Embryonic facial prominence (tissue), 1 donor: Measurements from ENCODE around the gene PIP5K1B.

ENCODE experiments used
- DNase-seq: peaks from one replicate; pipeline ENCODE4 v3.0.0-alpha.2; 2016; ENCODE audit errors: extremely low spot score

The PIP5K1B gene

DNA sequence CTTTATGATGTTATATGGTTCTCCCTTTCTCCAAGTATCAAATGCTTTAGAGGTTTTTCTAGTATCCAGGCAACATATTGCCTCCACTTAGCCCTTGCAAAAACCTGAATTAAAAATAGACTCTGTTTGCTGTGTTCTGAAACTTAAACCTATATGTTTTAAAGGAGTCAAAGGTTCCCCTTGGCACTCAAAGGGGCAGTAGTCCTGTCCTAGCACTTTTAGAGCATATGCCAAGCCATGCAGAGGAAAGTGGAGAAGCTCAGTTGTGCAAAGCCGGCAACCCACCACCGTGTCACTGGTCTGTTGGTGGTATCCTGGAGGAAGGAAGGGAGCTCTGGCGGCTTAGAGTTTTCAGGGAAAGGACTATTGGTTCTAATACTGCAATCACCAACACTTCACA lies 154.3 kb downstream of the PIP5K1B start:
- no peak for DNase-seq

DNA sequence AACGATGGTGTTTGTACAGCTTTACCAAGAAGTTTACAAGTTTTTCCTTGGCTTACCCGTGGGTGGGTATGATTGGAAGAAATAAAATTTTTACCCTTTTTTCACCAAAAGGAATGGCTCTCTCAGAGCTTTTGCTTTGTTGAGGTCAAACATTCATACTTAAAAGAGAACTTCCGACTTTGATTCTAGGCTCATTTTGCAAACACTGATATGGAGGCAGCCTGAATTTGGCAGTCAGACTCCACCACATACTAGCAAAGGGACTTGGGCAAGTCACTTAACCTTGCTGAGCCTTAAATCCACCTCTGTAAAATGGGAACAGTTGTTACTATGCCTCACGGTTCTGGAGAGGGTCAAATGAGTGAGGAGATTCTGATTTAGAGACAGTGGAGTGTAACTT lies 155.4 kb downstream of the PIP5K1B start:
- no peak for DNase-seq

DNA sequence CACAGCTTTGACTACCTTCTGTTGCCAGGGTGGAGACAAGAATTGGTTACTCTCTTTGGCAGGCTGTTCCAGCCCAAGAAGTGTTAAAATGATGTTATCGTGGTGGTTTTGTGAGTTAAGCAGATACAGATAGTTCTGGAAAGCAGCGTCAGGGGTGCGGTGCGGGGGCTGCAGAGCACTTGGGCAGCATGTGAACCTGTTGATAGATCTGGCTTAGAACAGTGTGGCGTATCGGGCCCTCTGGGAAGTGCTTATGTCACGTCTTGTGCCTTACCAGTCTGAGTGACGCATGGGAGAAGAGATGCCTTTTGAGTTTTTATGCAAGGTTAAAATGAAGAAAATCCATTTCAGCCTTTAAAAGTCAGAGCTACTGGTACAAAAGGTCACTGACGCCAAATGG lies 156.4 kb downstream of the PIP5K1B start:
- DNase-seq = no peak

DNA sequence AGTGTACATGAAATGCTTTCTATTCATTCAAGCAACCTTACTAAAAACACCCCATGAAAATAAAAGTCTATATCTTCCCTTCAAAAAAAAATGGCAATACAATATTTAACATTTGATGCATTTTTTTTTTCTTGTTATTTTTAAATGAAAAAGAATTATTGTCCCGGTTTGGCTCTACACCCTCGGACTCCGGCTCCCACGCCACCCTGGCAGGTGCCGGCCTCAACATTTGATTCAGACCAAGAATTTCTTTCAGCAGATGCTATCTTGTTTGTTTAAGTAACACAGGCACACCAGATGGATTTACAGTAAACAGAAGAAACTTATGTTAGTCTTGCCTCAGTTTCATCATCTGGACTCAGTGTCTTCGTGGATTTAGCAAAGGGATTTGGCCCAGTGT lies 162.0 kb downstream of the PIP5K1B start:
- DNase-seq = no peak

DNA sequence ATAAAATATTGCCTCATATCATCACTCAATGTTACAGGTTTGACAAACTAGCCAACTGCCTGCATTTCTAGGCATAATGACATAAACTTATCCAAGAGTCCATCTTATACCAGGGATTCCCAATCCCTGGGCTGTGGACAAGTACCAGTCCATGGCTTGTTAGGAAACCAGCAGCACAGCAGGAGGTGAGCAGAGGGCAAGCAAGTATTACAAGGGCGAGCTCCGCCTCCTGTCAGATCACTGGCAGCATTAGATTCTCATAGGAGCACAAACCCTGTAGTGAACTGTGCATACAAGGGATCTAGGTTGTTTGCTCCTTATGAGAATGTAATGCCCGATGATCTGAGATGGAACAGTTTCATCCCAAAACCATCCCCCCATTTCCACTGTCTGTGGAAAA lies 164.0 kb downstream of the PIP5K1B start:
- no peak for DNase-seq

DNA sequence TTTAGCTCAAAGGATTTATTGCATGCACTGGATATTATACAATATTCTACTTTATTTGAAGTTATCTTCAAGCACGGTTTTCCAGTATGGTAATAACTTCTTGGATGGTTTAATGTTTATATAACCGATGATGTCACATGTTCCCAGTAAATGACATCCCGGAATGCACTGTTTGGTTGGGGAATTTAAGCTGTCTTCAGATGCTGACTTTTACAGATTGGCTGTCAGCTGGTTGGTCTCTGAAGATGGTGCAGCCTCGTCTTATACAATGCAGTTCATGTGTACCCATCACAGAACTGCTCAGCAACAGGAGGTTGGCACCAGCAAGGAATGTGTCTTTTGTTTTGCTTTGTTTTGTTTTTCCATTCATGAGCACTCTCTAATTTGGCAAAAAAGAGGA lies 165.0 kb downstream of the PIP5K1B start:
- no peak for DNase-seq

DNA sequence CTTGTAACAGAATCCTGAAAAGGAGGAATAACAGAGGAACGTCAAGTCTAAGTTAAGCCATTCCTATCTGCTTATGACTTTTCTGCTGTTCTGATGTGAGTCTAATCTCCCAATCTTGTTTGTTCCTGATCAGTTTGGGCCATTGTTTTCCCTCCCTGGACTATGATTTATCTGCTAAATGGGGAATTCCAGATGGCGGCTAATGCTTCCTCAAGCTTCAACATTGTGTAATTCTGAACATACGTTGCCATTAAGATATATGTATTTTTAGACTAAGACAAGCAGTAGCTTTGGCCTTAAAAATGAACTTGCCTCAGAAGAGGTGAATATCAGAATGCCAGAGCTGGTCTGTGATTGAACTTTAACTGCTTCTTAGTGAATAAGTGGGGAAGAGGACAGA lies 166.2 kb downstream of the PIP5K1B start:
- no peak for DNase-seq

DNA sequence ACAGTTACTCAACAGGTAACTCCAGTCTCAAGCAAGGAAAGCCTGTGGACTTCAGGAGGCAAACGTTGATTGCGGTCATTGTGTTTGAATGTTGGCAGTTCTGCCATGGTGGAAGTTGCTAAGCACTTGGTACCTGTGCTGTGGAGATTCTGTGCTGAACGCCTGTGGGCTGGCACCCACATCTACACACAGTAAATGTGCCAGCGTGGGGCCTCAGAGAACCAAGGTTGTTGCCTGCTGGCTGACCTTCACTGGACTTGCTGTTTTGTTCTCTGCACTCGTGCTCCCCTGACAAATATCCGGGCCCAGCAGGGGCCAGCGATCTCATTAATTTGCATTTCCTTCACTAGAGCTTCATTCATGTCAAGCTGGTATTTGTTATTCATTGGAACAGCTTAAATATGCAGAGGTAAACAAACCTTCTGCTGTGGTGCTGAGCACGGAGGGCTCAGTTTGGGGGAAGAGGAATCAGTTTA lies 167.0 kb downstream of the PIP5K1B start:
- DNase-seq = no peak

DNA sequence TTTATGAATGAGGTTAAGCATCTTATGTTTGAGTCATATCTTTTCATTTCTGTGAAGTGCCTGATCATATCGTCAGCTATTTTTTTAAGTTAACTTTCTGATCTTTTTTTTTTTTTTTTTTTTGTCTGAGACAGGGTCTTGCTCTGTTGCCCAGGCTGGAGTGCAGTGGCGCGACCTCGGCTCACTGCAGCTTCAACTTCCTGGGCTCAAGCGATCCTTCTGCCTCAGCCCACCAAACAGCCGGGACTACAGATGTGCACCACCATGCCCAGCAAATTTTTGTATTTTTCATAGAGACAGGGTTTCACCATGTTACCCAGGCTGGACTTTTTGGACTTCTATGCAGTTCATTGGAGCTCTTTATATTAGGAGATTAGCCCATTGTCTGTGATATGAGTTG lies 168.1 kb downstream of the PIP5K1B start:
- no peak for DNase-seq

DNA sequence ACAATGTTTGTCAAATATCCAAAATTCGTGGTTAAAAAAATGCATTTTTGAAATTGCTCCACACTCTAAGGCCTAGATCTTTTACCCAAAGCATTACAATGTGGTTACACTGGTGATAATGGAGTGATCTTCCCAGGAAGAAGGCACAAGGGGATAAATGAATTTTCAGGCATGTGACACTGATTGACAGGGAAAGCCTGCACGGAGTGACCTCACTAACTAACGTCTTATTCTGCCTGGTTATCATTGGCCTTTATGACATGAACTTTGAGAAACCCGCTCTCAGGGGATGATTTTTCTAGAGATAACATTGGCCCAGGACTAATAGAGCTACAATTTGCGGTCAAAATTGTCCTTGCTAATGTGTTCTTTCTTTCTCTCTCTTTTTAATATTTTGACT lies 171.2 kb downstream of the PIP5K1B start:
- DNase-seq = no peak

DNA sequence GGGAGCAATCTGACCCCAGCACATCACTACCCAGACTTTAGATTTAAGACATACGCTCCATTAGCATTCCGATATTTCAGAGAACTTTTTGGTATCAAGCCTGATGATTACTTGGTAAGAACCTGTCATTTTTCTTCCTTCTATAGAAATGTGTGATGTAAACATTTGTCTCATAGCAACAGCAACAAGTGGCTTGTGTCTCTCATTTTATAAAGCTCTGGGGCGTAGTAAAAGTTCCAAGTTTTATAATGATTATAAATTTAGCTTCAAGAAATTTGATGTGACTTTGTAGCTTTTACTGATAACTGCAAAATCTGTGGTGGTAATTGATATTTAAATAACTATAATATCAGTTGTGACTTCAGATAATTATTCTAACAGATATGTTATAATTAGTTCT lies 171.6 kb downstream of the PIP5K1B start:
- DNase-seq = no peak

DNA sequence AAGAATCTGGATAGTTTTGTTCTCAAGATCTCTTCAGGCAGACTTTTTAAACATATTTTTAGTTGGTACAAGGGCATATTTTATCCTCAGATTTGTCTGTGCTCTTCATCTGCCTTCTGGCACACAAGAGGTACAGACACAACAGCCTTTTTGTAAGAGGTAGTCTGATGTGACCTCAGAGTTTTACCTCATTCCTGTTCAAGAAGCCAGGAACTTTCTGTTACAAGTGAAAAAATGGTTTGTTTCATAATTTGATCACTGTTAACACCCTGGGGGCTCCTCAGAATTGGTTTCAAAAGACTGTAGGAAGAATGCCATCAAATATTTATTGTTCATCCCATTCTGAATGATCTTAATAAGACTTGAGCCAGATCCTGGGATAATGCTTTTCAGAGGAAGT lies 172.2 kb downstream of the PIP5K1B start:
- DNase-seq = no peak

DNA sequence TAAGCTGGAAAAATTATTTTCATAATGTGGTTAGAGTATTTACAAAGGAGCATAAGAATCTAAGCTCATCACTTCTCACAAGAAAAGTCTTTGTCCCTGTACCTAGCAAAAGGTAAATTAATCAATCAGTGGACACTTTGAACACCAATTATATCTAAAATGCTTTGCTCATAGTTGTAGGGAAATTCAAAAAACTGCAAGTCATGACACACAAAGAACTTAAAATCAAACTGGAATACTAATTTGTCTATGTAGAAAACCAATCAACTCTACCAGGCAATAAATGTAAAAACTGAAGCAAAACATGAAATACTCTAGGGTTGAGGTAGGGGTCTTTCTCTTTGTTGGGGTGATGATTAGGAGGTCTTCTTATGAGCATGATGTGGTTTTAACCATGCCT lies 173.4 kb downstream of the PIP5K1B start:
- DNase-seq = no peak

DNA sequence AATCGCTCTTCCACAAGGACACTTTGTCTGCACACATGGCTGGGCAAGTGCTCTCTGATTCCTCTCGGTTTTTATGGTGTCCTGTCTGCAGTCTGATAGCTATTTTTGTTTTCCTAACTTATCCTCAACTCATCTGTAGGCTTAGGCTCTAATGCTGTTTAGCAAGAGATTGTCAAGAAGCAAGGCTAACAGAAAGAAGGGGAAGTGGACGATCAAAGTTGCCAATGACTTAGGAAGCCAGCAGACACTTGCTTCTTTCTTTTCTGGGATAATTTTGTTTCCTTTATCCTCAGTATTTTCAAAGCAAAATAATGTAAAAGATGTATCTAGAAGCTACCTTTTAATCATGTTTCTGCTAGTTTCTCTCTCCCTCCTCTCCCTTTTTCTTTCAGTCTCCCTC lies 178.2 kb downstream of the PIP5K1B start:
- DNase-seq = no peak

DNA sequence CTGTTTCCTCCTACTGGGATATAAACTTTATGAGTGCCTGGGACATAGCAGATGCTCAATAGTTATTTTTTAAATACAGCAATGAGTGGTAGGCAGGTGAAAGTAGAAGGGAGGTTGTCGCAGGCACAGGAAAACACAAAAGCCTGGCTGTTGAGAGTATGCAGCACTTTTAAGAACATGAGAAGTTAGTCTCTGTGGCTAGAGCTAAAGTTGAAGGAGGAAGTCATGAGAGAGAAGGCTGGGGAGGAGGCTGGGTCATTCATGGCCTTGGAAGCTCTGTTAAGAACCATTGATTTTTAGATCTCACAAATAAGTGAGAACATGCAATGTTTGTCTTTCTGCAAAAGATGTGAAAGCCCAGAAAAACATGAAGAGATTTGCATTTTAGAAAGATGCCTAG lies 182.2 kb downstream of the PIP5K1B start:
- DNase-seq = no peak

DNA sequence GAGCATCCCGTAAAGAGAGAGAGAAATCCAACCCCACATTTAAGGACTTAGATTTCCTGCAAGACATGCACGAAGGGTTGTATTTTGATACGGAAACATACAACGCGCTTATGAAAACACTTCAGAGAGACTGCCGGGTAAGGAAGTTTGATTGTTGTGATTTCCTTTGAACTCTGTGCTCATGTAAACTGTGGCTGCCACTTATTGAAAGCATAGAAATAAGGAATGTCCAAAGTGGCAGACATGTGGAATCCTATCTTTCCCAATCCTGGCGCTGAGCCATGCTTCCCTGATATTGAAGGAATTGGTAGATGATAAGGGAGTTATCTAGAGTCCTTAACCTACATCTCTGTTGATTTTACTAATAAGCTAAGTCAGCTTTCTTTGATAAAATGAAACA lies 189.5 kb downstream of the PIP5K1B start:
- no peak for DNase-seq

DNA sequence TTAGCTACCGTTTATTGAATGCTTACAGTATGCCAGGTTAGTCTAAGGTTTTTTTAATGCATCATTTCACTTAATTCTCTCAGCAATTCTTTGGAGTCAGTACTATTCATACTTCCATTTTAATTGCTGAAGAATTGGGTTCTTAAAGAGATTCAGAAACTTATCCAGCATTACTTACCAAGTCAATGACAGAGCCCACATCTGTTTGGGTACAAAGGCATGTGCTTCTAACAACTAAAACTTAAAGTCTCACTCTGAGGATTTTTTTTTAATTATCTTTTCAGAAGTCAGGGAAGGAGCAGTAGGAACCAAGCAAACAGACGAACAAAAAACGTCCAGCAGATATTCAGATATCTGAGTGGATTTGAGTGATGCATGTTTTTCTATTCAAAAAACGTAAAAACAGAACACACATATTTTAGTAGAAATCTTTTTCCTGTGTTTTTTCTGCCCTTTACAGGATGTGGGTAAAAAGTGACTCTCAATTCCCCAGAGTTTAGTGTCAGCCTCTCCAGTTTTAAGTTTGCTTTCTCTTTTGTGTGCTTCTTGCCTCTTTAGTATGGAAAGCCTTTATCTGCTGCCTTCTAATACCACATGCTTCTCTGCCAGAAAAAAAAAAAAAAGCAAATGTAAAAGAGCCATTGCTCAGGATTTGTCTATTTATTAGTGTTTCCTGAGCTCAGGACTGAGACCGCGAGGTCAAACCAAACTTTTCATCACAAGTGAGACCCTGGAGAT lies 190.9 kb downstream of the PIP5K1B start:
- no peak for DNase-seq

DNA sequence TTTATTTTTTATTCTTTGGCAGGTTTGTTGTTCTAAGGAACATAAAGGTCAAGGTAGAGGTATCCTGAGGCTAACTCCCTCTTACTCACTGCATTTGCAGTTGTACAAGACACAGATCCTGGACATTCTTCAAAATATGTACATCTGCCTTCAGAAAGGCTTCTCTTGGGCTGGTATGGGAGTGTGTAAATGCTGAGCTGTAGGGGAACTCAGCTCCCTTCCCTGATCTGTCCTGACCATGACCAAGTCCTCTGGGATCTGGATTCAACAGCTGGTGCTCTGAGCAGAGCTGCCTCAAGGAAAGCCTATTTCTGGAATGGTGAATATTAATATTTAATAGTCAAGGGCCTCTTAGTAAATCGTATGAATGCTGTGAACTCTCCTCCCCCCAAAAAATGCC lies 191.4 kb downstream of the PIP5K1B start:
- DNase-seq = no peak

DNA sequence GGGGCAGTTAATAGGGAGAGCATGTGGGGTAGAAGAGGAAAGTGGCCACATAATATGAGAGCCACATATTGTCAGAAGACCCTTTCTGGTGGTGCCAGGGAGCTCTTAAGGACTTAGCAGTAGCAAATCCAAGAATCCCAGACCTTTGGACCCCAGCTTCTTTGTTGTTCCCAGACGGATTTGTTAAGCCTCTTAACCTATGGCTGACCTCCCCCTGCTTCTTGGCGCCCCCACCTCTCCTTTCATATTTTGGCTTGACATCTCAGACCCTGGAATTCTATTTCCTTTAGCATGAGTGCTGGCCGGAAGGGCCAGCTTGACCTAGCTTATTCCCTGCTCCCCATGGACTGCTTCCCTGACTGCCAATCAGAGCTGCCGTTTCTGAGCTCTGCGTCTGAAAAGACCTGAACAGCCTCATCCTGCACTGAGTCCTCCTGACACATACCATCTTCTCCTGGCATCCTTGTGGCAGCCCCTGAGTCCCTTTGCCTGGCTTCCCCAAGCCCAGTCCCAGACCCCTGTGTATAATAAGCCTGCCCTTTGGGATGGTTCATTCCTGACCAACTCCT lies 192.6 kb downstream of the PIP5K1B start:
- no peak for DNase-seq

DNA sequence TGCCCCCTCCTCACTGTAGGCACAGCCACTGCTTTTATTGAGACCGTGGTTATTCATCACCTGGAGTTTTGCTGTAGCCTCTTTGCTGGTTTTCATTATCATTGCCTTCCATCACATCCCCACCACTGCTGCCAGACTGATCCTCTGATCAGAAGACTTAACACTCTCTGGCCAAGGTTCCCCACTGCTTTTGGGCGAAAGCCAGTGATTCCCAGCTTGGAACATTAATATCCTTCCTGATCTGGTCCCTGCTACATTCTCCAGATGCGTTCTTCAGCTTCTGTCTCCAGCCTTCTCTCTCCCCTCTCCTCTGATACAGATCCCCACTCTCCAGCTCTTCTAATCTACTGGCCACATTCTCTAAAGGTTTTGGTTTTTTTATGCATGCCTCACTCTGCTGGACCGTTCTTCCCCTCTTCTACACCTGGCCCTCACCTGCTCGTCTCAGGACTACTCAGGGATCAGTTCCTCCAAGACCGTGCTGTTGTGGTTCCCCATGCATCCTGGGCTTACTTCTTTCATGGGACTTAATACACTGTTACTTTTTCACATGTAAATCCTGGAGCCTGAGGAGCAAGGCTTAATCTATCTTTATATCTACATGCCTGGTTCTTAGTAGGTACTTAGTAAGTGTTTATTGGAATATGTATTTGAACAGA lies 193.9 kb downstream of the PIP5K1B start:
- DNase-seq = no peak

DNA sequence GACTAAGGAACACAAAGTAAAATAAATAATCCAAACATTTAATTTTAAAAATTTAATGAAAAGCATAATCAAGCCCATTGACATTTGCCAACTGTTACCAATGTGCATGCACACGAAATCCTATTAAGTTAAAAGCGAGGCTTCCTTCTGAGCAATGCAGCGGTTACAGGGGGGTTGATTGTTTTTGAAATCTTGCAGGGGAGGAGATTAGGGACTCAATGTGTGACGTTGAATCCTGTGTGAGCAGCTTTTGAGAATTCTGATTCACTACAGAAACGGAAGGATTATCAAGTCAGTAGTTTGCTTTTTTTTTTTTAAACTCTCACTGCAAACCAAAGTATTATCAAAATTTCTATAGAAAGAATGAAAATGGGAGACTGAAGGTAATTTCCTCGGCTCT lies 199.4 kb downstream of the PIP5K1B start:
- no peak for DNase-seq

DNA sequence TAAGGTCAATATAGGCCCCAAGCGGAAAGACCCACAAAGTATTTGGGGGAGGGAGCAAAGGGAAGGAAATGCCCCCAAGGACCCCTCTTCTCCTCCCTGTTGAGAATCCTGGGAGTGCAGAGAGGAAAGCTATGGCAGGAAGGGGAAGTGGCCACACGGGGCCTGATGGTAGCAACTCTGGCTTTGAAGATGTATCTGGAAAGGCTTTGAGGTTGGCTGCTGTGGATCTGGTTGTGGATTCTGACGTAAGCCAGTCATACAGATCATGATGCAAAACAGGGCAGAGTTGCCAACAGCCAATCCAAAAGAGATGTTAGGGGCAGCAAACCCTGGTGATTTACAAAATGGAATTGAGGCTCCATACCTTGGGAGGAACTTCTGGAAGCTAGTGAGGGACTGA lies 200.1 kb downstream of the PIP5K1B start:
- no peak for DNase-seq

DNA sequence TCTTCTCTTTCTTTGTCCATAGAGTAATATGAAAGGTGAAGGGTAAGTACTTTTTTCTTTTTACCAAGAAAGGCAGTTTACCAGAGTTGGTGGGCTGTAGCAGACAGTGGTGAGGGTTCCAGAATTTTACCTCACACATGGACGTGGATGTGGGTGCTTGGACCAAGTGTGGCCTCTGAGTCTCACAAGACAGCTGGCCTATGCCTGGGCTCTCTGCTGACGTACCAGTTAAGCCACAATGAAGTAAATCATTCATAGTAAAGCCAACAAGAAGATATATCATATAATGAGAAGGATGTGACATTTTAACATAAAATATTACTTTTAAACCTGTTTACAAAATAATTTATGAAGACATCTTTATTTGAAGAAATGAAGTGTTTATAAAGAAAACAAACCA lies 202.9 kb downstream of the PIP5K1B start:
- DNase-seq = no peak
